H9 (cell line): Measurements from ENCODE around the gene TAF12. TPM values are rescaled to one million over a fixed set of nuclear protein-coding genes. Genes with fewer than 3 reads are reported as not detected.

Experiments used
- DNase-seq: peaks from one replicate; pipeline ENCODE4 v3.0.0-alpha.2; 2017
- H2AFZ ChIP-seq: one replicate; pipeline ENCODE4 v1.6.1; 2013; ENCODE audit warnings: mild to moderate bottlenecking, low read length, control low read depth, moderate library complexity
- H2AK5ac ChIP-seq: 2 replicates; pipeline ENCODE4 v1.6.1; 2013; ENCODE audit warnings: low read length, control low read depth, mixed read lengths; ENCODE audit not compliant: insufficient read length
- H2BK120ac ChIP-seq: one replicate; pipeline ENCODE4 v1.6.1; 2013; ENCODE audit warnings: low read depth, mild to moderate bottlenecking, low read length, control low read depth, inconsistent platforms; ENCODE audit not compliant: poor library complexity, severe bottlenecking
- H2BK12ac ChIP-seq: 2 replicates; pipeline ENCODE4 v1.6.1; 2013; ENCODE audit warnings: low read length, control low read depth, mixed read lengths, low read depth; ENCODE audit not compliant: insufficient read length
- H2BK15ac ChIP-seq: 2 replicates; pipeline ENCODE4 v1.6.1; 2013; ENCODE audit warnings: low read depth, low read length, control low read depth
- H2BK20ac ChIP-seq: one replicate; pipeline ENCODE4 v1.6.1; 2013; ENCODE audit warnings: low read depth, mild to moderate bottlenecking, low read length, control low read depth, inconsistent platforms; ENCODE audit not compliant: poor library complexity, severe bottlenecking
- H2BK5ac ChIP-seq: 2 replicates; pipeline ENCODE4 v1.6.1; 2013; ENCODE audit warnings: low read length, control low read depth, mixed read lengths; ENCODE audit not compliant: insufficient read length
- H3K14ac ChIP-seq: 2 replicates; pipeline ENCODE4 v1.6.1; 2013; ENCODE audit warnings: low read length, control low read depth; ENCODE audit not compliant: insufficient read depth
- H3K18ac ChIP-seq: 2 replicates; pipeline ENCODE4 v1.6.1; 2013; ENCODE audit warnings: low read depth, mild to moderate bottlenecking, mixed read lengths, low read length, control low read depth; ENCODE audit not compliant: insufficient read length
- H3K23ac ChIP-seq: 2 replicates; pipeline ENCODE4 v1.6.1; 2013; ENCODE audit warnings: low read length, control low read depth, mixed read lengths, low read depth; ENCODE audit not compliant: insufficient read length
- H3K23me2 ChIP-seq: 2 replicates; pipeline ENCODE4 v1.6.1; 2013; ENCODE audit warnings: low read depth, mild to moderate bottlenecking, mixed read lengths, low read length, control low read depth; ENCODE audit not compliant: insufficient read length, poor library complexity, severe bottlenecking
- H3K27ac ChIP-seq: 2 replicates; pipeline ENCODE4 v1.5.1; 2013; ENCODE audit warnings: low read length, control low read depth, mixed read lengths, low read depth; ENCODE audit not compliant: insufficient read length
- H3K27me3 ChIP-seq: 2 replicates; pipeline ENCODE4 v1.6.1; 2013; ENCODE audit warnings: low read length, control low read depth, inconsistent platforms; ENCODE audit not compliant: insufficient read depth
- H3K4ac ChIP-seq: 2 replicates; pipeline ENCODE4 v1.6.1; 2013; ENCODE audit warnings: low read depth, mild to moderate bottlenecking, control low read depth, inconsistent platforms, low read length, moderate library complexity
- H3K4me1 ChIP-seq: 2 replicates; pipeline ENCODE4 v1.6.1; 2013; ENCODE audit warnings: low read length, control low read depth, inconsistent platforms; ENCODE audit not compliant: insufficient read depth
- H3K4me2 ChIP-seq: 2 replicates; pipeline ENCODE4 v1.6.1; 2013; ENCODE audit warnings: low read length, control low read depth, mixed read lengths; ENCODE audit not compliant: insufficient read length, insufficient read depth
- H3K56ac ChIP-seq: 2 replicates; pipeline ENCODE4 v1.6.1; 2013; ENCODE audit warnings: low read depth, mild to moderate bottlenecking, mixed read lengths, low read length, control low read depth; ENCODE audit not compliant: insufficient read length
- H3K79me1 ChIP-seq: 2 replicates; pipeline ENCODE4 v1.6.1; 2013; ENCODE audit warnings: low read depth, mild to moderate bottlenecking, moderate library complexity, low read length, control low read depth, inconsistent platforms; ENCODE audit not compliant: insufficient read depth, poor library complexity, severe bottlenecking
- H3K79me2 ChIP-seq: 2 replicates; pipeline ENCODE4 v1.6.1; 2013; ENCODE audit warnings: low read length, control low read depth, inconsistent platforms; ENCODE audit not compliant: insufficient read depth
- H3K9ac ChIP-seq: 2 replicates; pipeline ENCODE4 v1.6.1; 2013; ENCODE audit warnings: low read length, control low read depth, mixed read lengths; ENCODE audit not compliant: insufficient read length; ENCODE audit errors: extremely low read depth
- H3K9me3 ChIP-seq: one replicate; pipeline ENCODE4 v1.6.1; 2013; ENCODE audit warnings: low read depth, low read length, inconsistent platforms; ENCODE audit not compliant: control insufficient read depth
- H3T11ph ChIP-seq: one replicate; pipeline ENCODE4 v1.6.1; 2013; ENCODE audit warnings: mild to moderate bottlenecking, low read length, control low read depth, inconsistent platforms
- H4K20me1 ChIP-seq: one replicate; pipeline ENCODE4 v1.6.1; 2013; ENCODE audit not compliant: control insufficient read depth, insufficient read length, insufficient read depth
- H4K5ac ChIP-seq: 2 replicates; pipeline ENCODE4 v1.6.1; 2013; ENCODE audit warnings: low read depth, mild to moderate bottlenecking, mixed read lengths, low read length, control low read depth; ENCODE audit not compliant: insufficient read length
- H4K8ac ChIP-seq: replicated peaks from 2 replicates; pipeline ENCODE4 v1.6.1; 2013; ENCODE audit warnings: low read length, control low read depth, mixed read lengths, low read depth; ENCODE audit not compliant: insufficient read length
- H4K91ac ChIP-seq: 2 replicates; pipeline ENCODE4 v1.6.1; 2013; ENCODE audit warnings: low read depth, mild to moderate bottlenecking, moderate library complexity, mixed read lengths, low read length, control low read depth; ENCODE audit not compliant: insufficient read length
- H3K27ac Mint-ChIP-seq, 3 experiments: 2 replicates in 2 of 3; 3 replicates in 1 of 3; pipeline ENCODE4 v1.8.0; 2020 to 2021; ENCODE audit warnings: mixed read lengths in 3 of 3, mild to moderate bottlenecking in 1 of 3, moderate library complexity in 1 of 3
- H3K27me3 Mint-ChIP-seq: 2 replicates; pipeline ENCODE4 v1.8.0; 2021; ENCODE audit warnings: low read depth, mild to moderate bottlenecking, moderate library complexity, mixed read lengths
- H3K36me3 Mint-ChIP-seq, 3 experiments: 2 replicates in 2 of 3; 3 replicates in 1 of 3; pipeline ENCODE4 v1.8.0; 2020 to 2021; ENCODE audit warnings: low read depth in 3 of 3, mixed read lengths in 3 of 3; ENCODE audit not compliant: insufficient read depth in 1 of 3
- H3K4me1 Mint-ChIP-seq, 2 experiments: 2 replicates each; pipeline ENCODE4 v1.8.0; 2020; ENCODE audit warnings: mixed read lengths in 2 of 2
- H3K4me3 Mint-ChIP-seq, 2 experiments: 2 replicates in 1 of 2; 3 replicates in 1 of 2; pipeline ENCODE4 v1.8.0; 2020 to 2021; ENCODE audit warnings: mild to moderate bottlenecking in 2 of 2, mixed read lengths in 2 of 2, moderate library complexity in 1 of 2
- H3K9me3 Mint-ChIP-seq, 2 experiments: 2 replicates in 1 of 2; 3 replicates in 1 of 2; pipeline ENCODE4 v1.8.0; 2020; ENCODE audit warnings: mild to moderate bottlenecking in 2 of 2, mixed read lengths in 2 of 2, moderate library complexity in 1 of 2
- WGBS: extraction: QIAGEN DNeasy Blood & Tissue Kit; methylation state at CpG from one replicate; pipeline ENCODE4 v1.1.7; 2013; ENCODE audit warnings: missing lambda C conversion rate, low lambda C conversion rate, mixed read lengths; ENCODE audit not compliant: insufficient read length; ENCODE audit errors: extremely low coverage; 5-methylcytosine and 5-hydroxymethylcytosine counted together
- total RNA-seq: library from RNA; stranded (reverse); gene quantifications from 2 replicates; pipeline ENCODE4 v1.2.1, GENCODE V29; 2021
- TF ChIP-seq, protein P1 (sequence below): fragments of 200-600 bp; sonication (generic); conservative IDR thresholded peaks from 3 replicates; pipeline ENCODE4 v1.8.0; 2021; ENCODE audit warnings: antibody characterized with exemption, mild to moderate bottlenecking

The TAF12 gene
- total RNA-seq, 1 experiment from 2014 or later, result 22.1 TPM

DNA sequence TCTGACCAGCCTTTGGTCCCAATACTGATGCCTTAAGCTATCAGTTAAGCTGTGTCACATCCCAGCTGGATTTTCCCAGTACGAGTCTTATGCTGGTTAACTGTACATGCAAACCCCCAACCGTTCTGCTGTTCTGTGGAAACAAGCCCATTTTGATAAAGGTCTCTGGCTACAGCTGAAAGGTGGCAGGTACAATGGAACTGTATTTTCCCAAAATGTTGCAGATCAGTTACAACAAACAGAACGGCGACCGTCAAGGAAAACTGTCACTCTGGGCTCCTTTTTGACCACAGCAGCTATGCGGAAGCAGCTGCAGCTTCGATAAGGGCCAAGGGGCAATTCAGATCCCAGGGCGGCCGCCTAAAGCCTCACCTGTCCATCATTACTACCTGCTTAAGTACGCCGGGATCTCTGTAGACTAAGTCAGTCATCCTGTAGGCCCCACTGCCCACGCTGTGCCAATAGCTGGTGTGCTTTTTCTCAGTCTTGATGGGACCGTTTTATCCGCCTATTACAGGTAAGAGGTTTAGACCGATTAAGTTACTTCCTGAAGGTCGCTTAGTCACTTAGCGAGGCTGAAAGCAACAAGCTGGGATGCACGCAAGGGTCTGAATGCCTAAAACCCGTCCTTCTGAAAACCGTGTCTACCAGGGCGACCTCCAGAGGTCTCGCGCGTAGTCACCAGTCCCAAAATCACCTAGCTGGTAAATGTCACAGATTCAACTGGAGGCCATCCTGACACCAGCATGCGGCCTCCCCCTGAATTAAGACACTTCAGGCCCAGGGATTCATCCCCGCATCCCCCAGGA lies 61.9 kb downstream of the TAF12 start:
- Histone ChIP-seq H3K9me3 (no peaks in the 10 kb centered on the region), H3K9ac (peak overlapping the region; percentile 66), H3T11ph (no peak overlapping the region), H3K79me1 (no peaks in the 10 kb centered on the region), H2BK5ac (no peak overlapping the region), H2BK15ac (no peak overlapping the region), H3K56ac (no peak overlapping the region), H3K23me2 (peaks cover 17% of the 10 kb centered on the region), H3K14ac (no peak overlapping the region), H3K23ac (no peak overlapping the region), H2BK20ac (no peak overlapping the region), H2BK120ac (no peak overlapping the region), H2AK5ac (no peak overlapping the region), H3K4me1 (no peaks in the 10 kb centered on the region), H2AFZ (no peak overlapping the region), H4K8ac (no peak overlapping the region), H4K20me1 (no peaks in the 10 kb centered on the region), H3K4me2 (peak overlapping the region; percentile 98), H3K4ac (no peak overlapping the region), H3K18ac (no peak overlapping the region), H3K79me2 (peaks cover 16% of the 10 kb centered on the region; the same call in 1 of the 2 replicates), H4K91ac (no peak overlapping the region), H2BK12ac (no peak overlapping the region), H4K5ac (no peak overlapping the region), H3K27ac (no peak overlapping the region), H3K27me3 (no peaks in the 10 kb centered on the region)
- TF ChIP-seq, protein P1, sequence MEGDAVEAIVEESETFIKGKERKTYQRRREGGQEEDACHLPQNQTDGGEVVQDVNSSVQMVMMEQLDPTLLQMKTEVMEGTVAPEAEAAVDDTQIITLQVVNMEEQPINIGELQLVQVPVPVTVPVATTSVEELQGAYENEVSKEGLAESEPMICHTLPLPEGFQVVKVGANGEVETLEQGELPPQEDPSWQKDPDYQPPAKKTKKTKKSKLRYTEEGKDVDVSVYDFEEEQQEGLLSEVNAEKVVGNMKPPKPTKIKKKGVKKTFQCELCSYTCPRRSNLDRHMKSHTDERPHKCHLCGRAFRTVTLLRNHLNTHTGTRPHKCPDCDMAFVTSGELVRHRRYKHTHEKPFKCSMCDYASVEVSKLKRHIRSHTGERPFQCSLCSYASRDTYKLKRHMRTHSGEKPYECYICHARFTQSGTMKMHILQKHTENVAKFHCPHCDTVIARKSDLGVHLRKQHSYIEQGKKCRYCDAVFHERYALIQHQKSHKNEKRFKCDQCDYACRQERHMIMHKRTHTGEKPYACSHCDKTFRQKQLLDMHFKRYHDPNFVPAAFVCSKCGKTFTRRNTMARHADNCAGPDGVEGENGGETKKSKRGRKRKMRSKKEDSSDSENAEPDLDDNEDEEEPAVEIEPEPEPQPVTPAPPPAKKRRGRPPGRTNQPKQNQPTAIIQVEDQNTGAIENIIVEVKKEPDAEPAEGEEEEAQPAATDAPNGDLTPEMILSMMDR, result peak; percentile 37; the same call in 2 of the 3 replicates
- H3K4me3 Mint-ChIP-seq, result peak overlapping the region; percentile 90 to 96
- peaks cover 30 to 48% (median 38%) of the 10 kb centered on the region in 3 experiments for H3K36me3 Mint-ChIP-seq
- peaks cover 20 to 25% of the 10 kb centered on the region in 2 experiments for H3K4me1 Mint-ChIP-seq
- WGBS, result no CpG with 5 or more reads among the region's 26 CpGs
- H3K9me3 Mint-ChIP-seq, result no peaks in the 10 kb centered on the region; a peak in 1 of 5 replicates
- peak overlapping the region in 2 of 3 experiments; percentile 90 to 95; a peak in 5 of 7 replicates for H3K27ac Mint-ChIP-seq
- DNase-seq, result no peak
- 0 out of 2 replicates have a peak, but pooled peaks cover 3% of the 10 kb centered on the region for H3K27me3 Mint-ChIP-seq
